Tongue (tissue), 2 donors: ENCODE results near the gene SSPN. TPM values are rescaled to one million over a fixed set of nuclear protein-coding genes. Genes with fewer than 3 reads are reported as not detected.
"Not testable (repeated sequence)": the region's sequence is repeated elsewhere in the genome, so short reads cannot be mapped to it uniquely, and the experiment has no call there.

Source experiments
- DNase-seq: peaks from one replicate; pipeline ENCODE4 v3.0.0-alpha.2; 2015
- total RNA-seq: library from RNA; depleted of rRNA; stranded (reverse); fragments of >200 nt; gene quantifications from one replicate; pipeline ENCODE4 v1.2.3, GENCODE V29; 2014

SSPN gene
- total RNA-seq, 1 donor from 2014 or later, result 177 TPM

GRCh38 chr12:26229910-26230309 lies 34.5 kb downstream of the SSPN start:
- no peak for DNase-seq

DNA sequence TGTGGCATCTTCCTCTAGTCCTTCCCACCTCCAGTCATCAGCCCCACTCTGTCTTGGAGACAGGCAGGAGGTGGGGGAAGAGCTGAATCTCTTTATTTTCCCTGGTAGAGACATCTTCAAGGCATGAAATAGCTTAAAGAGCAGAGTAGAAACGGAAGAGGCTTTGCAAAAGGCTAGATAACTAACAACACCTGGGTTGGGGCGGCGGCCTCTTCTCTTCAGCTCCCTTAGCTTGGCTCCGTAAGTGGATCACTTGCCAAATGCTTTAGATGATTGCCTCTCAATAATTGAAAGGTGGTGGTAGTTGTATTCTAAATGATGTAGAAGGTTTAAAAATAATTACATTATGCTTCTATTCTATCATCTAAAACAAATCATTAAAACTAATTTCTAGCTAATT lies 36.1 kb downstream of the SSPN start:
- no peak for DNase-seq

- DNase-seq, result no peak
Observed at GRCh38 chr12:26231921-26232320, 36.5 kb downstream of the SSPN start.

- peak; percentile 90 for DNase-seq
Observed at GRCh38 chr12:26233631-26234030, 38.3 kb downstream of the SSPN start.

GRCh38 chr12:26235465-26235864 lies 40.1 kb downstream of the SSPN start:
- not testable (repeated sequence) for DNase-seq

- no peak for DNase-seq
Observed at GRCh38 chr12:26238341-26239121, 43.2 kb downstream of the SSPN start.

DNA sequence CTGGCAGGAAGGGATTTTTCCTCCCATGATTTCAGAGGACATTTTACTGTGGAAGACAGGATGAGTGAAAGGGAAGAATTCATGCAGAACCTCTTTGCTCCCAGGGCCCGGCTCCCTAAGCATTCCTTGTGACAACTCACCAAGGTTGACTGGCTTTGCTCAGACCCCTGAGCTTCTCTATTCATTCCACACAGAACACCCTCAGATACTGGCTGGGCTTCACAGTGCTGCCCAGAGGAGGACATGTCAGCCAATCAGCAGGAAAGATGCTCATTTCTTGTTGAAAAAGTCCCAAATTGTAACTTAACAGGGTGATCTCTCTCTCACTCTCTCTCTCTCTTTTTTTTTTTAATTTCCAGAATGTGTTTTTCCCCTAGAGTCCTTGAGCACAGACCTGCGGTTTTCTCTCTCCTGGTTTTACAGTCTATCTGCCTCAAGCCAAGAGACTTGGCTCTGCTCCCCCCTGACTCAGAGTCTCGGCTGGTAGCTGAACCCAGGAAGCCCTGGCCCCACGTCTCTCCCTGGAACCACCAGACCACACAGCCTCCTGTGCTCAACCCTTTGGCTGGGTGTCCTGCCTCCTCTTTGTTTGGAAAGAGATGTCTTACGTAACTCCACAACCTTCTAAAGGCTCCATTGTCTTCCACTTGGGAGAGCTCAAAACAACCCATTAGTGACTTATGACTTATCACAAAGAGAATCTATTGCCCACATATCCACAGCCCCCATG lies 43.9 kb downstream of the SSPN start:
- DNase-seq, result no peak

GRCh38 chr12:26239852-26240815 lies 44.8 kb downstream of the SSPN start:
- no peak for DNase-seq

GRCh38 chr12:26241080-26241479 lies 45.7 kb downstream of the SSPN start:
- no peak for DNase-seq

GRCh38 chr12:26242683-26243082 lies 47.3 kb downstream of the SSPN start:
- no peak for DNase-seq

GRCh38 chr12:26244503-26244902 lies 49.1 kb downstream of the SSPN start:
- DNase-seq, result no peak

DNA sequence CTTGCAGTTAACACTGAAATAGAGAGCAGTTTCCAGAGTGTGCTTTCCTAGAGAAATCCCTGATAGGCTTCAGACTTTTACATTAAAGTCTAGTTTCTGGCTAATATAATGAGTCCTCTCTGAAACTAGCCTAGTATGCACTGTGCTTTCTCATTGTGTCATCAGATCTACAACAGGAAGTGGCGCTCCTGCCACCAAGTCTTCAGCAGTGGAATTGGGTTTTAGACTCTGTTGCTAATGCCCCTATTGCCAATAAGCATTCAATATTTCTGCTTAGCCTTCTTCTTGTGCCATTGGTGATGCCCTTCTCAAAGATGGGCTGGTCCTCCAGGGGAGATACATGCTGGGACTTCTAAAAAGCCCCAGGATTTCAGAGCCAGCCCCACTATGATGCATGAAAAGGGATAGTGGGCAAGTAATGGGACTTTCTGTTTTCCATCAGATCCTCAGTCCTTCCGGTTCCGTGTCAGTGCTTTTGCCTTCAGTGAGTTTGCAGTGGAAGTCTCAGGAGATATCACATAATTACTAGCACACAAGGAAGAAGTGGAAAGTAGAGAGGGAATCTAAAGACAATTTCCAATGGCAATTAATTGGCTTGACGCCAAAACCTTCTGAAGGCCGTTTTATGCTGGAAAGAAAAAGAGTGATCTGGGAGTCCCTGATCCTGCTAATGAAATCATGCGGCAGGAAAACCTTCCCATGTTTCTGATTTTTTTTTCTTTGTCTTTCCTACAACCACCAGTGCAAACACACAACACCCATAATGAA lies 50.0 kb downstream of the SSPN start:
- DNase-seq, result no peak

DNA sequence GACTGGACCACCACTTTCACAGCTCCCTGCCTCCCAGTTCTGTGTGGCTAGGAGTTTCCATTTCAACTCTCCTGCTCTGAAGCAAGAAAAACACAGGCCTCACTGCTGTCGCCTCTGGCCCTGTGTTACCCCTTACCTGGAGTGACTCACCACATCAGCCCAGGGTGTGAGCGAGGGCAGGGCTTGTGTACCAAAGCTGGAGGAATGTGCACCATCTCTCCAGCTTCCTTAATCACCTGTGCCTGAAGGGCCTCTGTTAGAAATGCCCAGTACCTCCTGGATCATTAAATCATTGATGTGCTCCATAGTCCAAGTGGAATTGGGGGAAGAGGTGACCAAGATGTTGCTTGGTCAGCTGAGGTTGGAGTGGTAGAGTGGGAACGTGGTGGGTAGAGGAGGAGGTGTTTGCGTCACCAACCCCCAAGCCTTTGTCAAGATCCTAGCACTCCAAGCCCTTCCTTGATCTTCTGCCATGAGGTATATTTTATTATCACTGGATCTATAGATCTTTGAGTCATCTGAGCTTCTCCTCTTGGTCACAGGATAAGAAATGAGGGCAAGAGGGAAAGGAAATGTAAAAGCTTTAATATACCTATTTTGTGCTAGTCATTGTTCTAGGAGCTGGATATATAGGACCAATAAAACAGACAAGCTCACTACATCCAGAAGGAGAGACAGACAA lies 51.3 kb downstream of the SSPN start:
- no peak for DNase-seq

DNA sequence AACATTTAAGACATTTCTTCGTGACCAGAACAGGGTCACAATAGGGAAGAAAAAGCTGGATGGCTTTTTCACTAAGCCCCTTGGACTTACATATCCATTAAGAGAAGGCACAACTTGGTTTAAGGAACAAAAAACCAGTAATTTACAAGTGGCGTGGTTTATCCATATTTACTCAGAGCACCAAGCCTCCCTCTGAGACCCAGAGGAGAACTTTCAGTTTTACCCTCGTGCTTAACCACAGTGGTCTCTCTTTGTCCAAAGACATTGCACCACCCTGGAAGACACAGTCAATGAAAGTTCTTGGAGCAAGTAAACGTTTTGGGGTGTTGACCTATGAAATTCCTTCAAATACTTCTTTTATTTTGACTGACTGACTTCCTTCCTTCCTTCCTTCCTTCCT lies 52.5 kb downstream of the SSPN start:
- no peak for DNase-seq

- DNase-seq, result no peak
Observed at GRCh38 chr12:26250801-26251200, 55.4 kb downstream of the SSPN start.

GRCh38 chr12:26251600-26251999 lies 56.2 kb downstream of the SSPN start:
- no peak for DNase-seq

- DNase-seq, result no peak
Observed at GRCh38 chr12:26252946-26253345, 57.6 kb downstream of the SSPN start.

- no peak for DNase-seq
Observed at GRCh38 chr12:26255893-26256645, 60.7 kb downstream of the SSPN start.

DNA sequence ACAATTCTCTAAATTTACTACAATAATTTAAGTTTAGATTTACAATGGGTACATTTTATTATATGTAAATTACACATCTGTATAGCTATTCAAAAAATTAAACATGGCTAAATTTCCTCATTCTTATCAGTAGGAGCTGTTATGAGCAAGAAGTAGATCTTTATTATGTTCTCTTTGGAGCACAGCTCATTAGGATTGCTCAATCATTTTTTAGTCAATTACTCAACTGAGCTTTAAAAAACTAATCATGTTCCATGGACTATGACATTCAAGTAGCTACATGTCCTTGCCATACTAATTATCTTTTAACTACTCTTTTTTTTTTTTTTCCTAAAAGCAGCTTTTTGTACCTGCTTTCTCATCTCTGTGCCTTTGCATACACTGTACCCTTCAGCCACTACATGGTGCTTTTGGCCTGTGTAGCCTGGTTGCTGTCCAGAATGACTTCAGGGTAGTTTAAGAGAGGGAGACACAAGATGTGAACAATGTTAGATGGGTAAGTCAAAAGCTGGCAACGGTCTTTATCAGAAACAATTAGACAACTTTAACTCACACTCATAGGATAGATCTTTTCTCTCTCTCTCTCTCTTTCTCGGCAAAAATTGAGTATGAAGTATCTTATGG lies 69.0 kb downstream of the SSPN start:
- DNase-seq, result no peak

- no peak for DNase-seq
Observed at GRCh38 chr12:26265606-26266005, 70.2 kb downstream of the SSPN start.
